Fibroblast of pulmonary artery (primary cell): ENCODE data around the gene GTSE1.

ENCODE experiments used
- DNase-seq: peaks from one replicate; pipeline ENCODE4 v3.0.0-alpha.2; 2010; ENCODE audit warnings: low read depth
- H3K4me3 ChIP-seq: replicated peaks from 2 replicates; pipeline ENCODE4 v1.5.1; 2011; ENCODE audit warnings: low read depth, mild to moderate bottlenecking, control low read depth, low read length, moderate library complexity
- TF ChIP-seq, protein P1 (sequence below): IDR thresholded peaks from 2 replicates; pipeline ENCODE4 v1.5.1; 2011; ENCODE audit warnings: mild to moderate bottlenecking, control low read depth, low read length, inconsistent platforms; ENCODE audit errors: missing control alignments

The GTSE1 gene

DNA sequence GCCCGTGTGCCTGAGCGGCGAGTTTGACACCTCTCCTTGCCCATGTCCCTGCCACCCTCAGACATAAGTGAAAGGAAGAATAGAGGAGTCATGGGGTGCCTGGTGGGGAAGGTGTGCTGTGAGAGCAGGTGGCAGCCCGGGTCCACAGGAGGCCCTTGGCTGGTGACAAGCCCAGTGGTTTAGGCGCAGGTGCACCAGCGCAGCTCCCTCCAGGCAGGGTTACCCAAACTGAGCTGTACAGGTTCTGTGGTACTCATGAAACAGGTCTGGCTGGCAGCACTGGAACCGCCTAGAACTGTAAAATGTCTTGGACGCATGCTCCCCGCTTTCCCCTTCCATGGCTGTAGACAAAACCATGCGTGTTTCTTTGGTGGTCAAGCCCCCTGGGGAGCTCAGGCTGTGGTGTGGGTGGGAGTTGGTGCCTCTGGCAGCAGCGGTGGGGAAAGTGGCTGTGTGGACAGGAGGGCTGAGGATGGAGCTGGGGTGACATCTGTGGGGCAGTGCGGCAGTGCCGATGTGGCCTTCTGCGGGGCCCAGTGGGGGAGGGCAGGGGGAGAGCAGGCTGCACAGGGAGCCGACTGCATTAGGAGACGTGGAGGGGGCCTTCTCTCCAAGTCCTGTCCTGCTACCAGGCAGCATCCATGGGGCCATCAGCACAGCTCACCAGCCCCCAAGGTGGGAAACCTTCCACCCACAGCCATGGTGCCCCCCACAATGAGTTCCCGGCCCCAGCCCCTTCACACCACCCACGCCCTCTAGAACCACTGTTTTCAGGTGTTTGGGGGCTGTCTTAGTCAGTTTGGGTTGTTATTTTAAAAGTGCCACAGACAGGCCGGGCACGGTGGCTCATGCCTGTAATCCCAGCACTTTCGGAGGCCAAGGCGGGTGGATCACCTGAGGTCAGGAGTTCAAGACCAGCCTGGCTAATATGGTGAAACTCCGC, 5.6 kb upstream of the GTSE1 start:
- DNase-seq, result no peak
- H3K4me3 ChIP-seq, result no peak overlapping the region
- TF ChIP-seq, protein P1, sequence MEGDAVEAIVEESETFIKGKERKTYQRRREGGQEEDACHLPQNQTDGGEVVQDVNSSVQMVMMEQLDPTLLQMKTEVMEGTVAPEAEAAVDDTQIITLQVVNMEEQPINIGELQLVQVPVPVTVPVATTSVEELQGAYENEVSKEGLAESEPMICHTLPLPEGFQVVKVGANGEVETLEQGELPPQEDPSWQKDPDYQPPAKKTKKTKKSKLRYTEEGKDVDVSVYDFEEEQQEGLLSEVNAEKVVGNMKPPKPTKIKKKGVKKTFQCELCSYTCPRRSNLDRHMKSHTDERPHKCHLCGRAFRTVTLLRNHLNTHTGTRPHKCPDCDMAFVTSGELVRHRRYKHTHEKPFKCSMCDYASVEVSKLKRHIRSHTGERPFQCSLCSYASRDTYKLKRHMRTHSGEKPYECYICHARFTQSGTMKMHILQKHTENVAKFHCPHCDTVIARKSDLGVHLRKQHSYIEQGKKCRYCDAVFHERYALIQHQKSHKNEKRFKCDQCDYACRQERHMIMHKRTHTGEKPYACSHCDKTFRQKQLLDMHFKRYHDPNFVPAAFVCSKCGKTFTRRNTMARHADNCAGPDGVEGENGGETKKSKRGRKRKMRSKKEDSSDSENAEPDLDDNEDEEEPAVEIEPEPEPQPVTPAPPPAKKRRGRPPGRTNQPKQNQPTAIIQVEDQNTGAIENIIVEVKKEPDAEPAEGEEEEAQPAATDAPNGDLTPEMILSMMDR, result no peak

DNA sequence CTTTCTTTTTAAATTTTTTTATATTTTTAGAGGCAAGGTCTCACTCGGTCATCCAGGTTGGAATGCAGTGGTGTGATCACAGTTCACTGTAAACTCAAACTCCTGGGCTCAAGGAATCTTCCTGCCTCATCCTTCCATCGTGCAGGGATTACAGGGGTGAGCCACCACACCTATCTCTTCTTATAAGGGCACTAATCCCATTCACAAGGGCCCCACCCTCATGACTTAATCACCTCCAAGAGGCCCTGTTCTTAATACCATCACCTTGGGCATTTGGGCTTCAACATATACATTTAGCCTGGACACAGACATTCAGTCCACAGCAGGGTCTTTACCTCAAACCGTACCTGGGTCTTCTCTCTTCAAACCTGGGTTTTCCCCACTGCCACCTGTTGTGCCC, 4.5 kb upstream of the GTSE1 start:
- H3K4me3 ChIP-seq, result no peak overlapping the region
- TF ChIP-seq, protein P1, result no peak
- DNase-seq, result no peak

DNA sequence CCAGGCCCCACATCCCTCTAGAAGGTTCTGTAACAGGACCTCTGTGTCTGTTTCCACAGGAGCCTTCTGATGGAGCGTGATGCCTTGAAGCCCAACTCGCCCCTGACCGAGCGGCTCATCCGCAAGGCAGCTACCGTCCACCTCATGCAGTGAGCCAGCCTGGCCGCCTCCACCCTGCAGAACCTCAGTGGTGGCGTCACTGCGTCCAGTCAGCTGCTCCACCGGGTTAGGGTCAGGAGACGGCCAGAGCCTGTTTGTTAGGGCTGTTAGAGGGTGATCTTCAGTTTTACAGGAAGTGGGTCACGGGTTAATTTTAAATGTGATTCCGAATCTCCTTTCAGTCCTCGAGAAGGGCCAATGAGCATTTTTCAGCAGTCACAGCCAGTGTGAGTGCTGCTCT, 3.9 kb upstream of the GTSE1 start:
- H3K4me3 ChIP-seq, result no peak overlapping the region

DNA sequence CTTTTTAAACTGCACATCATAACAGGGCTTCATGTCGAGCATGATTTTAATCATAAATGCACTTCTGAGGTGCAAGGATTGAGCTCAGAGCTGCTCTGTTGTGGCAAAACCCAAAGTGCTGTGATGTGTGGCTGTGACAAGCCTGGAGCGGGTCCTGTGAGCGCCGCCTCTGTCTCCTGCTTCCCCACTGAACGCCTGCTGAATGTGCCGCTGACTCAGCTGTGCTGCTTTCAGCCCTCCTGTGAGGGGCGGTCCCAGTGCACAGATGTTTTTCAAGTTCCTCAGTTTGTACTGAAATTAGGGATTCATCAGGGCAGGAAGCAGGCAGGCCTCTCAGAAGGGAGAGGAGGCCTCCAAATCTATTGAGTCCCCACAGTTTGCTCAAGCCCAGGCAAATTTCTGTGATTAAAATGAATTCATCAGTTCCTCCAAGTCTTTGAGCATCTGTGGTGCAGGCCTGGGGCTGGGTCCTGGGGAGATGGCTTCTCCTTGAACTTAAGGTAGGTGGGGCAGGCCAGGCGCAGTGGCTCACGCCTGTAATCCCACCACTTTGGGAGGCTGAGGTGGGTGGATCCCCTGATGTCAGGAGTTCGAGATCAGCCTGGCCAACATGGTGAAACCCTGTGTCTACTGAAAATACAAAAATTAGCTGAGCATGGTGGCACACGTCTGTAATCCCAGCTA, 3.0 kb upstream of the GTSE1 start:
- DNase-seq, result no peak
- TF ChIP-seq, protein P1, result no peak
- H3K4me3 ChIP-seq, result no peak overlapping the region

More for the DNA sequence above, 3.9 kb upstream of the GTSE1 start:
- TF ChIP-seq, protein P1, result no peak
- no peak for DNase-seq

DNA sequence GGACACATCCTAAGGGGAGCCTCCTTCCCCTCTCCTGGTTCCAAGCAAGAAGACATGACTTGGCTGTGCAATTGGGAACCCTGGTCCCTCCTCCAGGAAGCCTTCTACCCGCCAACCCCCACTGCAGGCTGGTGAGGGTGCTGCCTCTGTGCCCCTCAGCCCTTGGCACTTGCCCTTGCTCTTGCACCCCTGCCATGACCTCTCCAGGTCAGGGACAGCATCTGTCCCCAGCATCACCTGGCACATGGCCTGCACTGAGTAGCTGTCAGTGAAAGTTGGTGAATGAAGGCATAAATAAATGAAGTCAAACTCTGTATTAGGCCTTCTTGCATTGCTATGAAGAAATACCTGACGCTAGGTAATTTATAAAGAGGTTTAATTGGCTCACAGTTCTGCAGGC, 1.9 kb upstream of the GTSE1 start:
- H3K4me3 ChIP-seq, result no peak overlapping the region
- no peak for DNase-seq
- TF ChIP-seq, protein P1, result no peak

DNA sequence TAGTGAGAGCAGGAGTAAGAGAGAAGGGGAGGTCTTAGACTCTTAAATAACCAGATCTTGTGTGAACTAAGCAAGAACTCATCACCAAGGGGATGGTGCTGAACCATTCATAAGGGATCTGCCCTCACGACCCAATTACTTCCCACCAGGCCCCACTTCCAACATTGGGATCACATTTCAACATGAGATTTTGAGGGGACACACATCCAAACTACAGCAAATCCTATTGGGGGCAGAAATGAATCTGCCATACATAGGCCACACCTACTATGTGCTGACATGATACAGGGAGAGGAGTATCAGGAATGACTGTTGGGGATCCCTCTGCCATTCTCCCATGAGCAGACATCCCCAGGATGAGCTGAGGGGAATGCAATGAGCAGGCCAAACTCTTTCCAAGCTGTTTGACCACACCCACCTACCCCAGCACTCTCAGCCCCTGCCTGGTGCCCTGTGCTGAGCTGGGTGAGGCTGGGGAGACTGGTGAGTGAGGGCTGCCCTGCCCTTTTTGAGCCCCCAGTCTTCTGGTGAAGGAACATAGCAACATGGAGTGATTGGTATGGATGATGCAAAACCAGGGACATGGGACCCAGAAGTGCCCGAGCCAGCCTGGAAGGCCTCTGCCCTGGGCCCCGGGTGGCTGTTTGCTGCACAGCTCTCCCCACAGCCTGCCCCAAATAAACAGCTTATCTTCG, 1.2 kb upstream of the GTSE1 start:
- H3K4me3 ChIP-seq, result peak overlapping the region; percentile 67
- DNase-seq, result no peak

More for the DNA sequence above, 1.2 kb upstream of the GTSE1 start:
- TF ChIP-seq, protein P1, result no peak
